Body of pancreas (tissue), 2 donors: ENCODE results near the gene ARPC5. TPM values are rescaled to one million over a fixed set of nuclear protein-coding genes. Genes with fewer than 3 reads are reported as not detected.

Source experiments
- total RNA-seq, 2 donors: library from RNA; depleted of rRNA; stranded (reverse); fragments of >200 nt; gene quantifications; one replicate each; pipeline ENCODE4 v1.1.0, GENCODE V29; 2016

ARPC5 gene
- total RNA-seq, 2 donors from 2014 or later, result 29.3 to 52.4 TPM

Other genes starting within 250 kb of the ARPC5 start
- 1 to 10 TPM; 1.0 to 1.3 TPM for gene NMNAT2, start 217.4 kb downstream of the ARPC5 start, total RNA-seq
- gene SMG7, start 163.3 kb downstream of the ARPC5 start, total RNA-seq, result 10 to 100 TPM; 22.4 to 34.2 TPM
- gene NCF2, start 45.3 kb downstream of the ARPC5 start, total RNA-seq, result 1 to 10 TPM; 8.3 to 9.6 TPM
- gene APOBEC4, start 17.5 kb upstream of the ARPC5 start, total RNA-seq, result not detected
- 10 to 100 TPM in 1 of 2 donors, 1 to 10 TPM in 1; 9.9 to 16.2 TPM for gene RGL1, start 169.3 kb upstream of the ARPC5 start, total RNA-seq